ENCODE results near the gene KCND3.

The KCND3 gene

GRCh38 chr1:111943066-111943465 is 46.4 kb downstream of the KCND3 start (continued):
- TF ChIP-seq ZNF391 (tag by site-specific recombination; IDR thresholded peaks at IDR 0.05; ENCODE audit: borderline replicate concordance, low read depth) (no peak), YY1 (tag by site-specific recombination; IDR thresholded peaks at IDR 0.05) (no peak)

- H3K27ac ChIP-seq (ENCODE audit: extremely low read depth, low read depth, low read length) = no peak overlapping the region
- H3K9me3 ChIP-seq (ENCODE audit: control insufficient read depth, insufficient read depth, low read depth, low read length) = no peaks in the 10 kb centered on the region
- no peak for TF ChIP-seq ZBTB1 (tag by site-specific recombination; IDR thresholded peaks at IDR 0.05)
- TF ChIP-seq GFI1B (tag by site-specific recombination; IDR thresholded peaks at IDR 0.05) = no peak
- TF ChIP-seq ZNF830 (tag by site-specific recombination; IDR thresholded peaks at IDR 0.05; ENCODE audit: low read depth) = no peak
- peak; percentile 47 for TF ChIP-seq ZNF623 (tag by site-specific recombination; IDR thresholded peaks at IDR 0.05)
- no peak for TF ChIP-seq ZNF184 (tag by site-specific recombination; IDR thresholded peaks at IDR 0.05)
- no peak for TF ChIP-seq ZNF571 (tag by site-specific recombination; IDR thresholded peaks at IDR 0.05)
- no peak for TF ChIP-seq WT1 (tag by site-specific recombination; IDR thresholded peaks at IDR 0.05)
- no peaks in the 10 kb centered on the region for H3K4me1 ChIP-seq (ENCODE audit: control insufficient read depth, insufficient read depth, low read length)
- POLR2A ChIA-PET = no interaction called here
- CTCF ChIA-PET = no interaction called here
- H3K36me3 ChIP-seq (ENCODE audit: control insufficient read depth in 2 of 2, insufficient read depth in 1 of 2, low read length in 2 of 2) = no peaks in the 10 kb centered on the region
- no peak overlapping the region for H3K4me3 ChIP-seq (ENCODE audit: low read depth, low read length)
These were observed 50.9 kb downstream of the KCND3 start for GRCh38 chr1:111938536-111938935.

- H3K27ac ChIP-seq (ENCODE audit: extremely low read depth, low read depth, low read length) = no peak overlapping the region
- ChIA-PET POLR2A (no interaction called here), CTCF (no interaction called here)
- H3K4me3 ChIP-seq (ENCODE audit: low read depth, low read length) = no peak overlapping the region
- H3K4me1 ChIP-seq (ENCODE audit: control insufficient read depth, insufficient read depth, low read length) = no peaks in the 10 kb centered on the region
- H3K9me3 ChIP-seq (ENCODE audit: control insufficient read depth, insufficient read depth, low read depth, low read length) = no peaks in the 10 kb centered on the region
- H3K36me3 ChIP-seq (ENCODE audit: control insufficient read depth in 2 of 2, insufficient read depth in 1 of 2, low read length in 2 of 2) = no peaks in the 10 kb centered on the region
- TF ChIP-seq ZNF664 (tag by site-specific recombination; IDR thresholded peaks at IDR 0.05) = no peak
- TF ChIP-seq ZNF792 (tag by site-specific recombination; IDR thresholded peaks at IDR 0.05) = no peak
- no peak for TF ChIP-seq ZBTB49 (tag by site-specific recombination; IDR thresholded peaks at IDR 0.05; ENCODE audit: low read depth)
These were observed 51.3 kb downstream of the KCND3 start for GRCh38 chr1:111938123-111938522.

GRCh38 chr1:111937147-111937725 is 52.2 kb downstream of the KCND3 start:
- no peaks in the 10 kb centered on the region for H3K4me1 ChIP-seq (ENCODE audit: control insufficient read depth, insufficient read depth, low read length)
- H3K36me3 ChIP-seq (ENCODE audit: control insufficient read depth in 2 of 2, insufficient read depth in 1 of 2, low read length in 2 of 2) = no peaks in the 10 kb centered on the region
- no peak overlapping the region for H3K27ac ChIP-seq (ENCODE audit: extremely low read depth, low read depth, low read length)
- ChIA-PET POLR2A (no interaction called here), CTCF (no interaction called here)
- no peaks in the 10 kb centered on the region for H3K9me3 ChIP-seq (ENCODE audit: control insufficient read depth, insufficient read depth, low read depth, low read length)
- TF ChIP-seq ZFHX2 (tag by site-specific recombination; conservative IDR thresholded peaks at IDR 0.05) (0 out of 2 replicates have a peak, but pooled peaks have one; percentile 15), ZNF514 (tag by site-specific recombination; IDR thresholded peaks at IDR 0.05) (no peak), ZIC2 (tag by site-specific recombination; IDR thresholded peaks at IDR 0.05) (peak; percentile 37; the same call in 1 of the 2 replicates), ZBTB49 (tag by site-specific recombination; IDR thresholded peaks at IDR 0.05; ENCODE audit: low read depth) (no peak)
- H3K4me3 ChIP-seq (ENCODE audit: low read depth, low read length) = no peak overlapping the region
